ENCODE results near the gene ARFRP1.

The ARFRP1 gene, protein sequence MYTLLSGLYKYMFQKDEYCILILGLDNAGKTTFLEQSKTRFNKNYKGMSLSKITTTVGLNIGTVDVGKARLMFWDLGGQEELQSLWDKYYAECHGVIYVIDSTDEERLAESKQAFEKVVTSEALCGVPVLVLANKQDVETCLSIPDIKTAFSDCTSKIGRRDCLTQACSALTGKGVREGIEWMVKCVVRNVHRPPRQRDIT

DNA sequence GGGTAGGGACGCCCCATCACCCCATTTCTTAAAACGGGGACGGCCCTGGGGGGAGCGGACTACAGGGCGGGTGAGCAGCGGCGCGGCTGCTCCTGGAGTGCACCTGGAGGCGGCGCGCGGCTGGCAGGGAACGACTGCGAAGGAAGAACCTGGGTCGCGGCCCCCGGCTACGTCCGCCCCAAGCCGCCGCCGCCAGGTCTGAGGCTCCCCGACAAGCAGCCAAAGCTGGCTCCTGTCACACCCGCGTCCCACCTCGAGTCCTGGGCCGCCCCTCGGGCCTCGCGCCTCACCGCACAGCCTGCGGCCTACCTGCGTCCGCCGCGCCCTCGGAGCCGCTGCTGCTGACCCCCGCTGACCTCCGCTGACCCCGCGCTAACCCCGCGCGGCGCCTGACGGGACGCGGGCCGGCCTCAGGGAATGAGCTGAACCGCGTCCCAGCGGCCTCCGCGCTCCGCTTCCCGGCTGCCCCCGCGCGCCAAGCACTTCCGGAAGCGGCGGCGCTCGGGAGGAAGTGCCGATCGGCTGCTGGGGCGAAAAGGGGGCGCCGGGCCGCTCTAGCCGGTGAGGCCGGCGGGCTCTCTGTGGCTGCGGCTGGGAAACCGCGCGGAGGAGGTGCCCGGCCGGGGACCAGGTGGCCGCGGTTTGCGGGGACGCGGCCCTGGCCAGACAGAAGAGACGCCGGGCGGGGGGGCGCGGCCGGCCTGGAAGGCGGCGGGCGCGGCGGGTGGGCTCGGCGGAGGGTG is at the start of gene ARFRP1, which contains the start of gene ZGPAT:
Gene ARFRP1 (minus strand): TSS at position 419 of the 743 bp plus-strand sequence. CDS start 885 bp downstream, outside the sequence.
Gene ZGPAT (plus strand): TSS at position 482 of the 743 bp plus-strand sequence. CDS start 542 bp downstream, outside the sequence.
- peak; percentile 64 to 76 for DNase-seq (ENCODE audit: low read depth in 2 of 2, low spot score in 1 of 2)

DNA sequence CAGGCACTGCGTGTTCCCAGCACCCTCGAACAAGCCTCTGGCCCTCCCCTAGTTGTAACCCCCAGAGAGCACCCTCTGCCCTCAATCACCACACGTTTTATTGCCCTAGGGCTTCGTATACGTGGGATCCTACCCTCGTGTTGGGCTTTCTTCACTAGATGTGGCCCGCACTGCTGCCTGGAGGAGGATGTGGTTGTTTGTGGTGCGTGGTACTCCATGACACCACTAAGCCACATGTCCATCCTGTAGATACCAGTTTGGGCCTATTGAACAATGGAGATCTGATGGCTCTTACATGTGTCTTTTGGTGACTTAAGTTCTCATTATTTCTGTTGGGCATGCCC is 48.8 kb upstream of the ARFRP1 start:
- no peak for DNase-seq (ENCODE audit: low read depth in 2 of 2, low spot score in 1 of 2)

DNA sequence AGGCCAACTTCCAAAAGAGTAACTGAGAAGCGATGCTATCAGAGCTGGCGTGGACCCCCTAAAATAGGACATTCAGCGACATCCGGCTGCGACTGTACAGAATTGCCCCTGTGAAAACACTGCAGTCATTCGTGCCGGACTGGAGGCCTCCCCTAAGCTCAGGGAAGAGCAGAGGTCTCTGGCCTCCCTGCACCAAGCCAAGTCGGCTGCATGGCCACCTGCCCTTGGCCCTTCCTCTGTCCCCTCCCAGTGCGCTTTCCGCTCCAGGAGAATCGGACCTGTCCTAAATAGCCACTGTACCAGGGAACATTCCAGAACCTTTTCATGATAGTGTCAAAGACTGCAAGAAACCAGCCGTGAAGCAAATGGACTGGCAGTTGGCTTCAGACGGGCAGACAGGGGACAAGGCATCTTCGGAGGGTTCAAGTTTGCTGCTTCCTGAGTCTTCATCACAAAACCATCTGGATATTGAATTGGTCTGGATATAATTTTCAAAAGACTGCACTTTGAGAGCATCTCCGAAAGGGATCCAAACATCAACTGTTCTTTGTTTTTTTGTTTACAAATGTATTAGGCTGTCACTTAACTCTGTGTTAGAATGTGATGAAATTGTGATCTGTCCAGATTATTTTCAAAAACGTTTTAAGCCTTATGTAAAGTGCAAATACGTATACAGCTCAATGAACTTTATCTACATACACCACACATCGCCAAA is 48.3 kb upstream of the ARFRP1 start:
- no peak for DNase-seq (ENCODE audit: low read depth in 2 of 2, low spot score in 1 of 2)

DNA sequence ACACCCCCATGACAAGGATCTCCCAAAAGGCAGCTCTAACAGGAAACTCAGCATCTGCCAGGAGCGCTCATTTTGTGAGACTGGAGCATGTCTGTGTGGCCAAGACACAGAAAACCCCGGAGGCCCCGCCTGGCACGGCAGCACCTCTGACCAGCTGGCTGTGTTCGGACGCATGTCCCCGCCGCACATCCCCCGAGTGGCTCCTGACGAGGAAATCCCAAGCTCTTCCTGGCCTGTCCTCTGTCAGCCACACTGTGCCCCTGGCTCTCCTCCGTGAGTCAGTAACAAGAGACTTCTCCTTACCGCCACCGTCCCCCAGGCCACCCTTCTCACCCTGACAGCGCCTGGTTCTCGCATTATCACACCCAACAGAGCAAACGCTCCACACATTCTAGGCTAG is 46.2 kb upstream of the ARFRP1 start:
- DNase-seq (ENCODE audit: low read depth in 2 of 2, low spot score in 1 of 2), result no peak

DNA sequence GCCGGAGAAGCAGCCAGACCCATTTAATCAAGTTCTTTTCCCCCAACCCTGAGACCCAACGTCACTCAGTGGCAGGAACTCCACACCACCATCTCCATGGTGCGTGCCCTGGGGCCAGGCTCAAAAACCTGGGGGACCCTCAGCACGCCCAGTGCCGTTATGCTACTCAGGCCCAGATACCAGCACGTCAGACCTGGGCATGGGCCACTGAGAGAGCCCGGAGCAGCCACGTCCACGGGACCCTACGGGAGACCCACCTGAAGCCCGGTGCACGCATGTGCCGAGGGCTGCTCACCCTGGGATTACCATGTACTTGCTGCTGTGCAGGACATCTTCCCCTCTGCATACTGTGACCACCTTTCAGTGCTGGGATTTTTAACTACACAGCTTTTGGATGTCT is 45.6 kb upstream of the ARFRP1 start:
- DNase-seq (ENCODE audit: low read depth in 2 of 2, low spot score in 1 of 2), result no peak

DNA sequence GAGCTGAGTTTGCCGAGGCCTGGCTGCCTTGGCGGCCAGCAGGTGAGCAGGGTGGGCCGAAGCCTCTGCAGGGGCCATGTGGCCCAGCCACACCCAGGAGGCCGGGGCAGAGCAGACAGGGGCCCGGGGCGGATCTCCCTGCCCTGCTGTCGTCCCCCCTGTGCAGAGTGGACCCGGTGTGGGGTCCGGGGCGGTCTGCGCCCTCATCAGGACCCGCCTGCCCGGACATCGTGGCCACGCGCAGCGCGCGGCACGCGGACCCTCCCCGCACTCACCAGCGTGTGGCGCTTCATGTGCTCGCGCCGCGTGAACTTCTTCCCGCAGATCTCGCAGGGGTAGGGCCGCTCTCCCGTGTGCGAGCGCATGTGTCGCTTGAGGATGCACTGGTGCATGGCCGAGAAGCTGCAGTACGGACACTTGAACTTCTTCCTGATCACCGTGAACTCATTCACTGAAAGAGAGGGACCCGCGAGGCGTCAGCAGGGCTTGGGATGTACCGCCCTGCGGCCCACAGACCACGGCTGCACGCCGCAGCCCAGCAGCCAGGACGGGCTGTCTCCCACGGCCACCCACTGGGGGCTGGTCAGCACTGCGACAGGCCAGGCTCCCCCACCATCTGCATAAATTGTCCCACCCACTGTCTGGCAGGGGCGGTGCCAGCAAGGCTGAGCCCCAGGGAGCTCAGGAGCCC is 44.8 kb upstream of the ARFRP1 start:
- no peak for DNase-seq (ENCODE audit: low read depth in 2 of 2, low spot score in 1 of 2)

DNA sequence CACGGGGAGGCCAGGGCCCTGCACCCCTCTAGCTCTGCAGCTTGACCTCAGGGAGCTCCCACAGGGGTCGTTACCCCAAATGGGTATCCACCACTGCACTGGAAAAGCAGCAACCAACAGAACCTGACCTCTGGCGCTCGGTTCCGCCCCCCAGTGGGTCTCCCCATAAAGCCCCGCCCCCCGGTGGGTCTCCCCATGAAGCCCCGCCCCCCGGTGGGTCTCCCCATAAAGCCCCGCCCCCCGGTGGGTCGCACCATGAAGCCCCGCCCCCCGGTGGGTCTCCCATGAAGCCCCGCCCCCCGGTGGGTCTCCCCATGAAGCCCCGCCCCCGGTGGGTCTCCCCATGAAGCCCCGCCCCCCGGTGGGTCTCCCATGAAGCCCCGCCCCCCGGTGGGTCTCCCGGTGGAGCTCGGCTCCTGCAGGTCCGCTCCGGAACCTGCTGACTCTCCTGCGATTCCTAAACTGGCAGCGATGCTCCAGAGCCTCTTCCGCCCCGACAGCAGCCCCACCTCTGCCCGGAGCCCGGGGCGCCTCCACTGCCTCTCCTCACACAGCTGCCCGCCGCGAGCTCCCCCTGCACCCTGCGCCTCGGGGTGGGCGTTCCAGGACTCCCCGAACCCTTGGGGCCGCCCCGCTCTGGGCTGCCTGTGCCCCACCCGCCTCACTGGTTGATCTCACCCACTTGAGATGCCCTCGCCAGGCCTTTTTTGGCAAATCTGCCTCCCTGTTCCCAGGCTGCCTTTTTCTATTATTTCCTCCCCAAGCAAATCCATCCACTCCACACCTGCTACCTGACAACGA is 43.9 kb upstream of the ARFRP1 start:
- DNase-seq (ENCODE audit: low read depth in 2 of 2, low spot score in 1 of 2), result no peak

DNA sequence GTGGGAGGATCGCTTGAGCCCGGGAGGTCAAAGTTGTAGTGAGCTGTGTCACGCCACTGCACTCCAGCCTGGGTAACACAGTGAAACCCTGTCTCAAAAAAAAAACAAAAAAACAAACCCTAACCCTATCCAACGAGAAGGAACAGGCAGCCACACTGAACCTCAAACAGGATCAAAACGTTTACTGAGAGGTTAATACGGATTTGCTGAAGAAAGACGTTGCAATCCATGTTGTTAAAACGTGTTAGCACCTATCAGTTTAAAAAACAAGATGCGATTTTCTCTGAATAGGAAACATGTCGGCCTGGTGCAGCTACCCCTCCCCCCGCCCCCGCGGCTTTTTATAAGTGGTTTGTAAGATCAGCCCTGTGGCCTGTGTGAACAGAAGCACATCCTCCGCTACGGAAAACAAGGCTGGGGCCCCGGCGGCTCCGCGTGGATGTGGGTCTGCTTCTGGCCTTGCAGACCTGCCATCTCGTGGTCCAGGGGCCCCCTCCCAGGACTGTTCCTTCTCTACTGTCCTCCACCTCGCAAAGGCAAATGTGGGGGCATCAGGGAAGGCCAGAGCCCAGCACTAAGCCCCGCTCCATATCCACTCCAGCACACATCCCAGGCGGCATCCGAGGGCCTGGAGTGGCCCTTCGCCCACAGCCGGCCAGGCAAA is 43.2 kb upstream of the ARFRP1 start:
- peak; percentile 43 for DNase-seq (ENCODE audit: low read depth in 2 of 2, low spot score in 1 of 2)

DNA sequence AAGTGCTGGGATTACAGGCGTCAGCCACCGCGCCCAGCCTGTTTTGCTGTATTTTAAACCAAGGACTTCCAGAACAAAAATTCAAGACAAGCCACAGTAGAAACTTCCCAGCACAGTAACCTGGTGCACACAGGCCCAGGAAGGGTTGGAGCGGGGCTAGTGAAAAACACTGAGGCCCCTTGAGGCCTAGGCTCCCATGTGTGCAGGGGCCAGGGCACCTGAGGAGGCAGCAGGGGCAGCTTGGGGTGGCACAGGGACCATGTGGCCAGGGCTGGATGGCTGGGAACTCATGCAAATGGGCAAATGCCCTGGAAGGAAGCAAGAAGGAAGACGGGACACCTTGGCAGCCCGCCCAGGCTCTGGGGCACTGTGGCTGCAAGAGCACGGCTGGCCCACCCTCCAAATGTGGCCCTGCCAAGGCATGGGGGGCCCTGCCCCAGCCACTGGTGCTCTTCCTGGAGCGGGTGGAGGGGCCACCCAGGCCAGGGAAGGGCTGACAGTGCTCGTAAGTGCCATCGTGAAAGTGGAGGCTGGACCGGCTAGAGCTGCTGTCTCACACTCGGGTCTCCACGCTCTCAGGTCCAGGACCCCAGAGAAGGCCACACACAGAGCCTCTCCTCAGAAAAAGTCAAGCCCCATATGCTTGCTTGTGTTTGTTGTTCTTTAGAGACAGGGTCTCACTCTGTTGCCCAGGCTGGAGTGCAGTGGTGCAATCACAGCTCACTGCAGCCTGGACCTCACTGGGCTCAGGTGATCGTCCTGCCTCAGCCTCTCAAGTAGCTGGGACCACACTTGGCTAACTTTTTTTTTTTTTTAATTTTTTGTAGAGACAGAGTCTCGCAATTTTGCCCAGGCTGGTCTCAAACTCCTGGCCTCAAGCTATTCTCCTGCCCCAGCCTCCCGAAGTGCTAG is 42.1 kb upstream of the ARFRP1 start:
- DNase-seq (ENCODE audit: low read depth in 2 of 2, low spot score in 1 of 2), result no peak

DNA sequence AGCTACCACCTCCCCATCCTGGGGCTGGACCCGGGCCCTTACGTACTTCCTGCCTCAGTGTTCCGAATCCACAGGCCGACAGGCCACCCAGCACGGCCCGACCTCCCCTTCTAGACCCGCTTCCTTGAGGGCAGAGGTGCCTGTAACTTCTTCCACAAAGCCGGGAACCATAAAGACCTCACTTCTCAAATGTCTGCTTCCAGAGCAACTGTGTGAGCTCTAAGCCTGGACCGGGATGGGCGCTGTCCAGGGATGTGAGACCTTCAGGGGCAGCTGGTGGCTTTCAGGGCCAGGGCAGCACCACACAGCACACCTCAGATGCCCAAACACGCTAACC is 41.1 kb upstream of the ARFRP1 start:
- no peak for DNase-seq (ENCODE audit: low read depth in 2 of 2, low spot score in 1 of 2)

DNA sequence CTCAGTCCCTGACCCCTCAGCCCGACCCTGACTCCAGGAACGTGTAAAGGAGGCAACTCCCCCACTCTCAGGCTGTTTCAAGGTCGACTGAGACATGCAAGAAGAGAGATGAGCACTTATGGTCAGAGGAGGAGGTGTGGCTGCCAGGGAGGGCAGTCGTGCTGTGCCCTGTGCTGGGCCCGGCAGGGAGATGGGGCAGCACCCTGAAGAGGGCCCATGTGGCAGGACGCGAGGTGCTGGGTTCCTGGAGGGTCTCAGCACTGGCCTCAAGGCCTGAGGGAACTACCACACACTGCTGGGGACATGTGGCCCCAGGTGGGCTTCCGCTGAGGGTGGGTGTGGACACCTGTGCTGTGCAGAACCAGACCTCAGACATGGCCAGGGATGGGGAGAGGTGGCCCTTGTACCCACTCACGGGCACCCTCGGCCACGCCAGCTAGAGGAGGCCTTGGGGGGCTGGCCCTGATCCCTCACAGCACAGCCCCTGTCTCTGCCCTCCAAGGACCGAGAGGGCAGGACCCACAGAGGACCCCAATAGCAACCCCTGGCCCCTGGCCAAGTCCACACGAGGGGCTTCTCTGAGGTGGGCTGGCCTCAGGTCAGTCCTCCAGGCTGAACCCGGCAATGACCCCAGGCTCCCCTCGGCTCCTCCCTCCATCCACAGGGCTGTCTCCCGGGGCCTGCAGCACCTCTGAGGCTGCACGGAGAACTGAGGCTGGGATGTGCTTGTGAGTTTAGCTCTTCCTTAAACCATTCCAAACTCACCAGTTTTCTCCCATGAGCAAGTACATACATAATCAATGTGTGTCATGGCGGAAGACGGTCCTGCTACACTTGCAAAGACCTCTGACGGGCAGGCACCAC is 40.5 kb upstream of the ARFRP1 start:
- DNase-seq (ENCODE audit: low read depth in 2 of 2, low spot score in 1 of 2), result no peak

DNA sequence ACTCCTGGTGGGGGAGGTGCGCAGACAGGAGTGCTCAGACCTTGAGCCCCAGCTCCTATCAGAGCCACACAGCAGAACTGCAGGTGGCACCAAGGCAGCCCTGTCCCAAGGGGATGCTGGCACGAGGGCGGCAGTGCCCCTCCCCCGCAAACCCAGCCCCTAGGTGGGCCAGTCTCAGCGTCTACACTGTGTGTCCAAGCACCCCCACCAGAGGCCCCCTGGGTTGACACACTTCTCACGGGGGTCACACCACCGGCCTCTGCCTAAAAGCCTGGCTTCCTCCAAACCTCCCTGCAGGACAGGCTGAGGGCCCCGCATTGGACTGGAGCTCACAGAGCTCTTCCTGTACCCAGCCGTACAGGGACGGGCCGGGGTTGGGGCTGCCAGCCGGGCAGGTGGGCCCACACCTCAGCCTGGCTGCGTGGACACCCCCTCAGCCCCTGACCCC is 39.9 kb upstream of the ARFRP1 start:
- DNase-seq (ENCODE audit: low read depth in 2 of 2, low spot score in 1 of 2), result no peak

DNA sequence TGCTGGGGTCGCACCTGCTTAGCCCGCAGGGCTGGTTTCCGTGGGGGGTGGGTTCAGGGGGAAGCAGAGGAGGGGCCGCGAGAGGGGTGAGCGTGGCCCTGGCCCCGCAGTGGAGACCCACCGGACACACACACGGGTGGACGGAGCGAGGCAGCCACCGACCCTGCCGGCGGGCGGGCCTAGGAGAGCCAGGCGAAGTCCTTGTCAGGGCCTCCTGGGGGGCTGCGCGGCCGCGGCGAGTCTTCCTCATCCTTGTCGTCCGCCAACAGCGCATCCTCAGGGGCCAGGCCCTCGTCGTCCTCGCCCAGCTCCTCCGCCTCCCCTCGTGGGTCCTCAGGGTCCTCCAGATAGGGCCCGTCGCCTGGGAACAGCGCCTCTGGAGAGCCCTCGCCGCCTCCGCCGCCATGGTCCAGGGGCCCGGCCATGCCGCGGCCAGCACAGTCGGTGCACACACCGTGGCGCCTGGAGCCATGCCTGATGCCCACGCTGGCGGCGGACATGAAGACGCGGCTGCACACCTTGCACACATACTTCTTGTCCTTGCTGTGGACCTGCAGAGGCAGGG is 39.1 kb upstream of the ARFRP1 start:
- DNase-seq (ENCODE audit: low read depth in 2 of 2, low spot score in 1 of 2), result no peak

DNA sequence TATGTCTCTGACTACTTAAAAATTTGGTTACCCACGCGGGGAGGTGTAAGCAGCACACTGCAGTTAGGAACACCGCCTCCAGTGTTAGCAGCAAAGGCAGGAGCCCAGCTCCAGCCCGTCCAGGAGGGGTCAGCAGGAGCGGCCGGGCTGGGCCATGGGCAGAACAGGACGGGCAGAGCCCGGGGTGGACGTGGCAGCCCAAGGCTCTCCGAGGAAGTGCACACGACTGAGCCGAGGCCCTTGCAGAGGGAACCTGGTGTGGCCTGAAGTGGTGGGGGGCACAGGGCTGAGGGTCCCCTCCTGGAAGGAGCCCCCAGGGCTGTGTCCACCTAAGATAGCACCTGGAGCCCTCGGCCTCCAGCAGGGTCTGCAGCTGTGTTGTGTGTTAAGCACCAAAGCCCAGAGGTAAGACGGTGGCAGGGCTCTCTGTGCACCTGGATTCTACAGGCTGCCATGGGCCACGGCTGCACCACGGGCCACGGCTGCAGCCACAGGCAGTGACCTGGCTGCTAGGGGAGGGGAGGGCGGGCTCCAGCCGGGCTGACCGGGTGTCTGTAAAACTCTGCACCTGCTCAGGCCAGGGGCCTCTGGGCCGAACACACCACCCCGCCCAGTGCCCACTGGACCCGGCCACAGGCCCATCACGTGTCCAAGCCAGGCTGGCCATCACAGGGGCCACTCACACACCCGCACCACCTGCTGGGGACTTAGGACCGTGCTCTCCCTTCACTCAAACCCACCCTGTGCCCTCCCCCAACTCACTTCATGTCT is 38.4 kb upstream of the ARFRP1 start:
- no peak for DNase-seq (ENCODE audit: low read depth in 2 of 2, low spot score in 1 of 2)

DNA sequence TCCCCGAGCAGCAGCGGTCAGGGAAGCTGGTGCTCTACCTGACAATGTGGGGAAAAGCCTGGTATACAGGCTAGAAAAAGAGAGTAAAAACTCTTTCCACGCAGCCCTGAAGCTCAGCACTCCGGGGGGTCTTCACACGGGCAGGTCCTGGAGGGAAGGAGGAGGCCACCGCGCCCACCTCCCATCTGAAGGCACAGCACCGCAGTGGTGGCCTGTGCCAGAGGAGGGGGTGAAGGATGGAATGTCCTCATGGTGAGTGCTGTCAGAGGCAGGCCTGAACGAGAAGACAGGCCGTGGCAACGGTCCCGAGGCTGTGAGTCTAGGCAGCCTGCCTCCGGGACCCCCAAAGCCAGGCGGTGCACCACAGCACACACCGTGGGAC is 37.6 kb upstream of the ARFRP1 start:
- no peak for DNase-seq (ENCODE audit: low read depth in 2 of 2, low spot score in 1 of 2)

DNA sequence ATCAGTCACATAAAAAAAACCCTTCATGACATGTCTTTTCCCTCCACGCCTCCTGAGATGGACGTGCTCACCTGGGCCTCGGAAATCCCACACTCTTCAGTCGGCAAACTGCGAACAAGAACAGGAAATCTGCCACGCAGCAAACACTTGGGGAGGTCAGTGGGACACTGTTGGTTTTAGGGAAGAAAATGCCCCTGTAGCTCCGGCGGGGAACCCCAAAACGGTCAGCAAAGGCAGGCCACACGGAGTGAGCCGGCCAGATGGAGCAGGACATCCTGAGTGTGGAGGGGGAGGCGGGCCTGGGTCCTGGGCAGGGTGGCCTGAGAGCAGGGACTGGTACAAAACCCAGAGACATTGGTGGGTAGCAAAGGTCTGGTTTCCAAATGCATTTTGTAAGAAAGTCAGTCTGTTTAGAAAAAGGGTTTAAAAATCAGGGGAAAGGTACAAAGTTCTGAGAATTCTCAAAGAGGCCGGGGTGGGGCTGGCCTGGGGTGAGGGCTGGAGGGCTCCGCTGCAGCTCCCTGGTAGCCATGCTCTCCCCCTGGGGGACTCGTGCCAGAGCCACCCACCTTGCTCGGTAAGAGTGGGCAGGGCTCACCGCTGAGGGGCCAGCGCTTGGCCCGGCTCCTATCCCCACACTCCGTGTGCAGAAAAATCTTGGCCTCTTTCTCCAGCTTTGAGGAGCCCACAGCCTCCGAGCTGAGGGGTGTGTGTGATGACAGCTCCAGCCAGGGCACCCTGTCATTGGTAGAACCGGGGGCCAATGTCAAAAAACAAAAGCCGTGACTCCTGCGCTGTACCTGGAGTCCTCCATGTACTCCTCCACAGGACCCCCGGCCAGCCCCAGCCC is 37.0 kb upstream of the ARFRP1 start:
- DNase-seq (ENCODE audit: low read depth in 2 of 2, low spot score in 1 of 2), result no peak
